Metanephros (tissue), 1 donor: ENCODE data around the gene PLA2G2D. TPM values are rescaled to one million over a fixed set of nuclear protein-coding genes. Genes with fewer than 3 reads are reported as not detected.

Experiments used
- total RNA-seq: library from RNA; depleted of rRNA; stranded (reverse); fragments of >200 nt; gene quantifications from one replicate; pipeline ENCODE4 v1.2.3, GENCODE V29; 2014

PLA2G2D gene
- not detected for total RNA-seq

GRCh38 chr1:20119347-20119746 lies at the start of gene PLA2G2D:
Gene PLA2G2D, minus strand, starts transcription at chr1:20119536. Its CDS starts 38 bp downstream, at chr1:20119498.

GRCh38 chr1:20138961-20139550 lies 19.7 kb upstream of the PLA2G2D start, which contains the start of gene PLA2G2F:
Gene PLA2G2F, plus strand, starts transcription at chr1:20139323. Its CDS starts 105 bp downstream, at chr1:20139428.

GRCh38 chr1:20069874-20070273 lies 49.5 kb downstream of the PLA2G2D start, which contains the start of gene PLA2G5:
Gene PLA2G5, plus strand, starts transcription at chr1:20070194. Its CDS starts 14,637 bp downstream, at chr1:20084831.

Other genes with a start within 250 kb of the PLA2G2D start
- 9.5 TPM for gene OTUD3, start 237.1 kb downstream of the PLA2G2D start, total RNA-seq
- not detected for gene PLA2G2E, start 195.9 kb downstream of the PLA2G2D start, total RNA-seq
- not detected for gene PLA2G2A, start 139.9 kb downstream of the PLA2G2D start, total RNA-seq
- gene PLA2G5, start 49.3 kb downstream of the PLA2G2D start, total RNA-seq: not detected
- gene PLA2G2F, start 19.8 kb upstream of the PLA2G2D start, total RNA-seq: 0.18 TPM
- gene UBXN10, start 66.6 kb upstream of the PLA2G2D start, total RNA-seq: 5.3 TPM
- not detected for gene PLA2G2C, start 67.0 kb upstream of the PLA2G2D start, total RNA-seq
- gene VWA5B1, start 171.3 kb upstream of the PLA2G2D start, total RNA-seq: 2.4 TPM